ENCODE measurements around the gene ENPP3. TPM values are rescaled to one million over a fixed set of nuclear protein-coding genes. Genes with fewer than 3 reads are reported as not detected.

The ENPP3 gene
- total RNA-seq, 4 donors from 2014 or later = 0.66 to 5.3 (median 1.3) TPM

DNA sequence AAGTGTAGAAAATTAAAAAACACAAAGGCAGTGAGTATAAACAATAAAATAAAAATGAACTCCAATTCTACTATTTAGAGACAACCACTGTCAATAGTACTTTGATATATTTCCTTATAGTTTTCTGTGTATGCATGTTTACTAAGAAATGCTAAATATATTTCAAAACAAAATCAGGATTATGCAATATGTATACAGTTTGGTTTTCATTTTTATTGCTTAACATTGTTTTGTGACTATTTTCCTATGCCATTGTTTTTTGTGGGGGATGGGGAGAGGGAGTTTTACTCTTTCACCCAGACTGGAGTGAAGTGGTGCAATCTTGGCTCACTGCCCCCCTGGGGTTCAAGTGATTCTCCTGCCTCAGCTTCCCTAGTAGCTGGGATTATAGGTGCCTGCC is 44.5 kb downstream of the ENPP3 start:
- Histone ChIP-seq H3K4me1 (no peaks in the 10 kb centered on the region), H3K9me3 (no peaks in the 10 kb centered on the region), H3K27ac (no peak overlapping the region), H3K27me3 (no peaks in the 10 kb centered on the region), H3K36me3 (no peaks in the 10 kb centered on the region), H3K4me3 (no peak overlapping the region)
- DNase-seq (ENCODE audit: low spot score in 2 of 2) = no peak
- no peak for TF ChIP-seq POLR2A (IDR thresholded peaks at IDR 0.05)
- TF ChIP-seq, protein P1, sequence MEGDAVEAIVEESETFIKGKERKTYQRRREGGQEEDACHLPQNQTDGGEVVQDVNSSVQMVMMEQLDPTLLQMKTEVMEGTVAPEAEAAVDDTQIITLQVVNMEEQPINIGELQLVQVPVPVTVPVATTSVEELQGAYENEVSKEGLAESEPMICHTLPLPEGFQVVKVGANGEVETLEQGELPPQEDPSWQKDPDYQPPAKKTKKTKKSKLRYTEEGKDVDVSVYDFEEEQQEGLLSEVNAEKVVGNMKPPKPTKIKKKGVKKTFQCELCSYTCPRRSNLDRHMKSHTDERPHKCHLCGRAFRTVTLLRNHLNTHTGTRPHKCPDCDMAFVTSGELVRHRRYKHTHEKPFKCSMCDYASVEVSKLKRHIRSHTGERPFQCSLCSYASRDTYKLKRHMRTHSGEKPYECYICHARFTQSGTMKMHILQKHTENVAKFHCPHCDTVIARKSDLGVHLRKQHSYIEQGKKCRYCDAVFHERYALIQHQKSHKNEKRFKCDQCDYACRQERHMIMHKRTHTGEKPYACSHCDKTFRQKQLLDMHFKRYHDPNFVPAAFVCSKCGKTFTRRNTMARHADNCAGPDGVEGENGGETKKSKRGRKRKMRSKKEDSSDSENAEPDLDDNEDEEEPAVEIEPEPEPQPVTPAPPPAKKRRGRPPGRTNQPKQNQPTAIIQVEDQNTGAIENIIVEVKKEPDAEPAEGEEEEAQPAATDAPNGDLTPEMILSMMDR (IDR thresholded peaks at IDR 0.05) = no peak
- TF ChIP-seq EP300 (IDR thresholded peaks at IDR 0.05) = no peak

DNA sequence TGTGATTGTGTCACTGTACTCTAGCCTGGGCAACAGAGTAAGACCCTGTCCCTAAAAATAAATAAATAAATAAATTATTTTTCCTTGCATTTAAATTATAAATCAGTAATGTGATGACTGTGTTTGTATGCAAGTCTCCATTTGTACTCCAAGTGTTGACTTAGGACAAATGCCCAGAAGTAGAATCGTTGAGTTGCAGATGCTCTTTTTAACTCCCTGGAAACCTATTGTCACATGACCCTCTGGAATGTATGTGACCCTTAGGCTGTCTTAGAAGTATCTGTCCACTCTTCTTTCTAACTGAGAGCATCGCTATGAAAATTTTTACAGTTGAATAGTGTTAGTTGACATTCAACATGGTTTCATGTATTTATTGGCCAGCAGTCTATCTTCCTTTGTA is 45.3 kb downstream of the ENPP3 start:
- no peak for DNase-seq (ENCODE audit: low spot score in 2 of 2)
- H3K27ac ChIP-seq = no peak overlapping the region
- no peaks in the 10 kb centered on the region for H3K36me3 ChIP-seq
- no peaks in the 10 kb centered on the region for H3K4me1 ChIP-seq
- no peaks in the 10 kb centered on the region for H3K9me3 ChIP-seq
- 28 to 41% methylated on average over 2 of the region's 2 CpGs for WGBS, 2 donors
- no peak overlapping the region for H3K4me3 ChIP-seq
- H3K27me3 ChIP-seq = no peaks in the 10 kb centered on the region
- TF ChIP-seq, protein P1 (IDR thresholded peaks at IDR 0.05) = no peak
- TF ChIP-seq POLR2A (IDR thresholded peaks at IDR 0.05) (no peak), EP300 (IDR thresholded peaks at IDR 0.05) (no peak)

DNA sequence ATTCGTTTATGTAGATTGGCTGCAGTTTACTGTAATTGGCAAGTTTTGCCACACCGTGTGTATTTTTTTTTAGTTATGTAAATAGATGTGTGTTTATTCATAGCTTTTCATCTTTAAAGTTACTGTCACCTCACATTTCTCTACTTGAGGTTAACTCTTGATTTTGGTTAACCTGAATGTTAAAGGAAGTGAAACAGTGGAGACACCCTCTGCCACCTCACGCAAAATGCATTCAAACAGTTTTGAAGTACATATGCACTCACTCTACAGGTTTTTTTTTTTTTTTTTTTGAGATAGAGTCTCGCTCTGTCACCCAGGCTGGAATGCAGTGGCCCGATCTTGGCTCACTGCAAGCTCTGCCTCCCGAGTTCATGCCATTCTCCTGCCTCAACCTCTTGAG is 46.4 kb downstream of the ENPP3 start:
- no peak overlapping the region for H3K27ac ChIP-seq
- no peaks in the 10 kb centered on the region for H3K4me1 ChIP-seq
- H3K27me3 ChIP-seq = no peaks in the 10 kb centered on the region
- no peak overlapping the region for H3K4me3 ChIP-seq
- no peaks in the 10 kb centered on the region for H3K9me3 ChIP-seq
- WGBS, 2 donors = 81 to 84% methylated on average over 6 of the region's 6 CpGs
- no peaks in the 10 kb centered on the region for H3K36me3 ChIP-seq
- TF ChIP-seq, protein P1 (IDR thresholded peaks at IDR 0.05) = no peak
- no peak for DNase-seq (ENCODE audit: low spot score in 2 of 2)

DNA sequence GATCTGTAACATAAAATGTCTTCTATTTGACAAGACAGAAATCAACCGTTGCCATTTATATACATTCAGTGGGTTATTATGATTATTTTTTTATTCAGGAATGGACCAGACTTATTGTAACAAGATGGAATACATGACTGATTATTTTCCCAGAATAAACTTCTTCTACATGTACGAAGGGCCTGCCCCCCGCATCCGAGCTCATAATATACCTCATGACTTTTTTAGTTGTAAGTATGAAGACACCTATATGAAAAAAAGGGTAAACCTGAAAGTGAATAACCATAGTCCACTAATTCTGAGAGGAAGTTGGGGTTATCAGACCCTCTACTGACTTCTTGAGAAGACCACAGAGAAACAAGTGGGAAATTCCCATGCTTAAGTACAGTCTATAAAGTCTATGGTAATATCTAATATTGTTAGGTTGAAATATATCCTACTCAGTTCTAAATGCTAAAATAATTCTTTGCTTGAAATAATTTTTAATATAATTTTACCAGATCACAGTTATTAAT is 48.2 kb downstream of the ENPP3 start:
- Histone ChIP-seq H3K27ac (no peak overlapping the region), H3K36me3 (no peaks in the 10 kb centered on the region), H3K9me3 (no peaks in the 10 kb centered on the region), H3K4me1 (no peaks in the 10 kb centered on the region), H3K27me3 (no peaks in the 10 kb centered on the region), H3K4me3 (no peak overlapping the region)
- WGBS, 2 donors = 91 to 96% methylated on average over 4 of the region's 4 CpGs
- TF ChIP-seq, protein P1 (IDR thresholded peaks at IDR 0.05) = no peak
- TF ChIP-seq EP300 (IDR thresholded peaks at IDR 0.05) = no peak
- no peak for TF ChIP-seq POLR2A (IDR thresholded peaks at IDR 0.05)
- no peak for DNase-seq (ENCODE audit: low spot score in 2 of 2)

DNA sequence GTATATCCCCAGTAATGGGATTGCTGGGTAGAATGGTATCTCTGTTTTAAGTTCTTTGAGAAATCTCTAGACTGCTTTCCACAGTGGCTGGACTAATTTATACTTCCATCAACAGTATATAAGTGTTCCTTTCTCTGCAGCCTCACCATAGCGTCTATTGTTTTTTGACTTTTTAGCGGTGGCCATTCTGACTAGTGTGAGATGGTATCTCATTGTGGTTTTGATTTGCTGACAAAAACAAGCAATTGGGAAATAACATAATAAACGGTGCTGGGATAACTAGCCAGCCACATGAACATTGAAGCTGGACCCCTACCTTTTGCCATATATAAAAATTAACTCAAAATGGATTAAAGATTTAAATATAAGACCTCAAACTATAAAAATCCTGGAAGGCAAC is 49.9 kb downstream of the ENPP3 start:
- H3K4me1 ChIP-seq = no peaks in the 10 kb centered on the region
- H3K36me3 ChIP-seq = no peaks in the 10 kb centered on the region
- H3K27me3 ChIP-seq = no peaks in the 10 kb centered on the region
- 81 to 87% methylated on average over 3 of the region's 3 CpGs for WGBS, 2 donors
- no peak overlapping the region for H3K27ac ChIP-seq
- no peak for DNase-seq (ENCODE audit: low spot score in 2 of 2)
- H3K9me3 ChIP-seq = no peaks in the 10 kb centered on the region
- TF ChIP-seq POLR2A (IDR thresholded peaks at IDR 0.05) (no peak), EP300 (IDR thresholded peaks at IDR 0.05) (no peak)
- TF ChIP-seq, protein P1 (IDR thresholded peaks at IDR 0.05) = no peak
- no peak overlapping the region for H3K4me3 ChIP-seq
